Prostate gland (tissue), 2 donors: ENCODE measurements around the gene TSFM.

Source experiments
- CTCF ChIP-seq, 4 experiments: fragments of 200-600 bp in 2 of 4; fragments of 450-650 bp in 2 of 4; sonication (generic) in 2 of 4; IDR thresholded peaks; 1 replicate in 3 of 4; 2 replicates in 1 of 4; pipeline ENCODE4 v1.5.1; 2016 to 2019; ENCODE audit warnings: antibody characterized with exemption in 4 of 4, mild to moderate bottlenecking in 2 of 4, moderate library complexity in 2 of 4
- POLR2AphosphoS5 ChIP-seq: sonication (generic); formaldehyde crosslinking; IDR thresholded peaks from one replicate; pipeline ENCODE4 v1.6.1; 2017; ENCODE audit warnings: antibody characterized with exemption

GRCh38 chr12:57783466-57783801 is 847 bp downstream of the TSFM start:
- TF ChIP-seq CTCF (IDR thresholded peaks at IDR 0.05) (no peak), POLR2AphosphoS5 (no peak)
